AG04450 (cell line): ENCODE data around the gene GRM8. TPM values are rescaled to one million over a fixed set of nuclear protein-coding genes. Genes with fewer than 3 reads are reported as not detected.

Experiments used
- CTCF ChIA-PET: fragments of 300-600, 350-600 bp; formaldehyde crosslinking; extraction: SDS; loops from one replicate; lab custom pipeline; 2022; ENCODE audit warnings: antibody characterized with exemption, inconsistent platforms; lab: Charles Lee
- POLR2A ChIA-PET: fragments of 350-600 bp; formaldehyde crosslinking; extraction: SDS; loops from one replicate; lab custom pipeline; 2021; ENCODE audit warnings: antibody characterized with exemption, inconsistent platforms; lab: Yijun Ruan, JAX
- DNase-seq: peaks from one replicate; pipeline ENCODE4 v3.0.0-alpha.2; 2011; ENCODE audit warnings: low read depth, low spot score
- H3K27ac ChIP-seq: one replicate; pipeline ENCODE4 v1.5.1; 2012; ENCODE audit warnings: low read depth, low read length, control low read depth
- H3K27me3 ChIP-seq: one replicate; pipeline ENCODE4 v1.6.0; 2012; ENCODE audit warnings: low read length; ENCODE audit not compliant: control insufficient read depth, insufficient read depth
- H3K4me3 ChIP-seq: 2 replicates; pipeline ENCODE4 v1.5.1; 2011; ENCODE audit warnings: mild to moderate bottlenecking, low read depth, low read length, control low read depth
- H3K9me3 ChIP-seq: 2 replicates; pipeline ENCODE4 v1.5.1; 2012; ENCODE audit warnings: low read length; ENCODE audit not compliant: control insufficient read depth, insufficient read depth
- polyA plus RNA-seq: library from polyadenylated mRNA; depleted of rRNA; stranded (reverse); fragments of >200 nt; gene quantifications from 2 replicates; pipeline ENCODE4 v1.2.3, GENCODE V29; 2011
- TF ChIP-seq, protein P1 (sequence below): IDR thresholded peaks from 2 replicates; pipeline ENCODE4 v1.5.1; 2011; ENCODE audit warnings: low read depth, low read length, control low read depth, inconsistent platforms

The GRM8 gene
- polyA plus RNA-seq, 1 experiment, result not detected

DNA sequence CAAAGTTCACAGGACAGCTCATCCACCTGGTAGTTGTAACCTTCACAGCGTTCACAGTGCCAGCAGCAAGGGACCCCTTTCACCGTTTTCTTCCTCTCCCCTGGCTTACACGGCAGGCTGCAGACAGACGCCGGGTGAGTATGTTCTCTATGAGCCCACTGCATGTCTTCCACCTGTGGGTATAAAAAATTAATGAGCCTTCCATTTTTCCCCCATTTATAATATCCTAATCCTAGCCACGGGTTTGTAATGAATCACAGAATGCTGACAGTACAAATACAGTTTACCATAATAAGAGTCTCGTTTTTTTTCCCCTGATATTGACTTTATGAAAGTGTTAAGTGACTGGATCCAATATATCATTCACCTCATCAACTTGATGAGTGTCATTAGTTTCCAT lies 719.0 kb downstream of the GRM8 start:
- ChIA-PET POLR2A (no interaction called here), CTCF (no interaction called here)
- Histone ChIP-seq H3K4me3 (no peak overlapping the region), H3K9me3 (peaks cover 19% of the 10 kb centered on the region), H3K27me3 (no peaks in the 10 kb centered on the region), H3K27ac (no peak overlapping the region)
- TF ChIP-seq, protein P1, sequence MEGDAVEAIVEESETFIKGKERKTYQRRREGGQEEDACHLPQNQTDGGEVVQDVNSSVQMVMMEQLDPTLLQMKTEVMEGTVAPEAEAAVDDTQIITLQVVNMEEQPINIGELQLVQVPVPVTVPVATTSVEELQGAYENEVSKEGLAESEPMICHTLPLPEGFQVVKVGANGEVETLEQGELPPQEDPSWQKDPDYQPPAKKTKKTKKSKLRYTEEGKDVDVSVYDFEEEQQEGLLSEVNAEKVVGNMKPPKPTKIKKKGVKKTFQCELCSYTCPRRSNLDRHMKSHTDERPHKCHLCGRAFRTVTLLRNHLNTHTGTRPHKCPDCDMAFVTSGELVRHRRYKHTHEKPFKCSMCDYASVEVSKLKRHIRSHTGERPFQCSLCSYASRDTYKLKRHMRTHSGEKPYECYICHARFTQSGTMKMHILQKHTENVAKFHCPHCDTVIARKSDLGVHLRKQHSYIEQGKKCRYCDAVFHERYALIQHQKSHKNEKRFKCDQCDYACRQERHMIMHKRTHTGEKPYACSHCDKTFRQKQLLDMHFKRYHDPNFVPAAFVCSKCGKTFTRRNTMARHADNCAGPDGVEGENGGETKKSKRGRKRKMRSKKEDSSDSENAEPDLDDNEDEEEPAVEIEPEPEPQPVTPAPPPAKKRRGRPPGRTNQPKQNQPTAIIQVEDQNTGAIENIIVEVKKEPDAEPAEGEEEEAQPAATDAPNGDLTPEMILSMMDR, result no peak
- no peak for DNase-seq

DNA sequence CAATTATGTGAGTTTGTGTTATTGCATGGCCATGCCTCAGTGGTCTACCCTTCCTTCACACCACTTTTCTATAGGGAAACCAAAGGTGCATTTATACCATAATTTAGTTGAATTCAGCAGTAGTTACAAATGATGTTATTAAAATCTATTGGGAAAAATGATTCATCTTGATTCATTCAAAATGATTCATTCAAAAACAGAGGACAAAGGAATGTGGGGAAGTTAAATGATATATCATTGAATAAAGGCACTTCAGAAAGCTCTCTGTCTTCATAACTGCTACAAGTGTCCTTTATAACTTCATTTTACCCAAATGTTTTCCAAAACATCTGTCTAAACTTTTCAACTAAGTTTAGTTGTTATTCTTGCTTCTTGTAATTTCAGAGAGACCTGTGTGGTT lies 722.9 kb downstream of the GRM8 start:
- POLR2A ChIA-PET, result no interaction called here
- H3K27ac ChIP-seq, result no peak overlapping the region

DNA sequence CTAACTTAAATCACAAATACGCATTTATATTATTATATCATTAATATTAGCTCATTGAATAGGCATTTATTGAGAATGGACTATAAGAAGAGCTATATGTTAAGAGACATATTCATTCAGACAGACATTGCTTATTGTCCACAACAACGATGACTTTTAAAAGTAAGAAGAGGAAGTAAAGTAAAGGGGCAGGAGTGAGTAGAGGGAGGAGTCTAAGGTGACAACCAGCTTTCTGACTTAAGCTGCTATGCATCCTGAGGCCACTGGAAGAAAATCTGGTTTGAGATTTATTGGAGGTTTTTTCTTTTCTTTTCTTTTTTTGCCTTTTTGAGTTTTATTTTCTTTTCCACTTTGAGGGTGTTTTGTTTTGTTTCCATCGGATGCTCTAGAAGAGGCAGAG lies 723.5 kb downstream of the GRM8 start:
- H3K27me3 ChIP-seq, result no peaks in the 10 kb centered on the region
- H3K27ac ChIP-seq, result no peak overlapping the region
- TF ChIP-seq, protein P1, result no peak
- ChIA-PET CTCF (no interaction called here), POLR2A (no interaction called here)
- H3K4me3 ChIP-seq, result no peak overlapping the region
- DNase-seq, result no peak
- peaks cover 9% of the 10 kb centered on the region for H3K9me3 ChIP-seq

More for the DNA sequence above, 722.9 kb downstream of the GRM8 start:
- TF ChIP-seq, protein P1, result no peak
- DNase-seq, result no peak
- CTCF ChIA-PET, result no interaction called here
- H3K27me3 ChIP-seq, result no peaks in the 10 kb centered on the region
- no peak overlapping the region for H3K4me3 ChIP-seq
- H3K9me3 ChIP-seq, result peaks cover 9% of the 10 kb centered on the region

DNA sequence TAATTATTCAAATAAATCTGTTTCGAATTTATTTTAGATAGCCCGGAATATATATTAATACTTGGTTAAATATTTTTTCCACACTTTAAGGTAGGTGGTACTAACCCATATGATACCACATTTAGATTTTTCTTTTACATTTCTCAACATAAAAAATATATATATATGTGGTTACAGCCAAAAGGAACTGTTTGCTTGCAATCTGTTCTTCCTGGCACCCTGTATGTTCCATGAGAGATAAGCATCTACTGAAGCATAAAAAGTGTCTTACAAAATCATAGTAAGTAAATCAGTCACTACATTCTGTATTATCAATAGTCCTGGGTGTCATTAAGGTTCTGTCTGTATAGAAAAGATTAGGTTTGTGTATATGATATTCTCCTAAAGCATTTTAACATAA lies 726.8 kb downstream of the GRM8 start:
- Histone ChIP-seq H3K27me3 (no peaks in the 10 kb centered on the region), H3K9me3 (peaks cover 8% of the 10 kb centered on the region), H3K27ac (no peak overlapping the region), H3K4me3 (no peak overlapping the region)
- CTCF ChIA-PET, result no interaction called here
- DNase-seq, result no peak
- TF ChIP-seq, protein P1, result no peak
- POLR2A ChIA-PET, result no interaction called here

DNA sequence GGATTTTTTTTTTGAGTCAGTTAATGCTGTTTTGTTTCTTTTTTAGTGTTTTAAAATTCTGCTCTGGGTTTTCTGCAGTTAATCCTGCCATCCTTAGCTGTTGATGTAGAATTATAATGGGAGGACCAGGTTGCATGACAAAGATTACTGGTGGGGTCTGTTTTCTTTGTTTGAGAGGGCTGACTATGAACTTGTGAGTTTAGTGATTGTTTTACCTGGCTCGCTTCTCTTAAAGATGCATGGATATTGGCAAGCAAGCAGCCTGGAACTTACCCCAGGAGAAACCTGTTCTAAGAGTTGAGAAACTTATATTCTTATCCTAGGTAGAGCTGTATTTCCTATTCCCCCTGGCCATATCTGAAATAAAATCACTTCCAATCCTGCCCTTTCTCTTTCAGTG lies 727.8 kb downstream of the GRM8 start:
- peaks cover 4% of the 10 kb centered on the region for H3K9me3 ChIP-seq
- ChIA-PET CTCF (no interaction called here), POLR2A (no interaction called here)
- no peaks in the 10 kb centered on the region for H3K27me3 ChIP-seq
- no peak for DNase-seq
- TF ChIP-seq, protein P1, result no peak
- no peak overlapping the region for H3K4me3 ChIP-seq
- no peak overlapping the region for H3K27ac ChIP-seq
